Measurements from ENCODE around the gene NDUFV1. TPM values are rescaled to one million over a fixed set of nuclear protein-coding genes. Genes with fewer than 3 reads are reported as not detected.
"Not testable (repeated sequence)": the region's sequence is repeated elsewhere in the genome, so short reads cannot be mapped to it uniquely, and the experiment has no call there.

The NDUFV1 gene
- total RNA-seq, 2 experiments from 2014 or later: 347 to 356 TPM

- H3K4me3 Mint-ChIP-seq; H3K36me3 Mint-ChIP-seq (ENCODE audit: low read depth); H3K9me3 Mint-ChIP-seq; H3K27me3 Mint-ChIP-seq (ENCODE audit: low read depth); intact Hi-C loops (cut with micrococcal nuclease); H3K27ac Mint-ChIP-seq; H3K4me1 Mint-ChIP-seq (ENCODE audit: low read depth); DNase-seq: not testable (repeated sequence)
- CTCF ChIA-PET: interaction anchor here (0.6 kb wide), 1 partner anchor 43 kb away, joined by 3 read pairs; no protein-coding TSS in a partner anchor
These were observed 54.0 kb downstream of the NDUFV1 start for GRCh38 chr11:67660752-67661151.

Other genes starting within 250 kb of the NDUFV1 start
- gene CLCF1, start 233.3 kb upstream of the NDUFV1 start, total RNA-seq: not detected
- 10 to 100 TPM; 29.5 to 30.7 TPM for gene RAD9A, start 214.9 kb upstream of the NDUFV1 start, total RNA-seq
- 100 to 1,000 TPM; 202 to 204 TPM for gene PPP1CA, start 205.1 kb upstream of the NDUFV1 start, total RNA-seq
- gene TBC1D10C, start 202.9 kb upstream of the NDUFV1 start, total RNA-seq: 10 to 100 TPM; 73.7 to 81.4 TPM
- 1 to 10 TPM in 1 of 2 experiments, under 1 TPM in 1; 0.91 to 2.0 TPM for gene CARNS1, start 191.3 kb upstream of the NDUFV1 start, total RNA-seq
- gene RPS6KB2, start 178.4 kb upstream of the NDUFV1 start, total RNA-seq: 10 to 100 TPM; 50.7 to 51.2 TPM
- gene PTPRCAP, start 169.3 kb upstream of the NDUFV1 start, total RNA-seq: 10 to 100 TPM; 56.8 to 62.4 TPM
- 100 to 1,000 TPM; 298 to 305 TPM for gene CORO1B, start 163.5 kb upstream of the NDUFV1 start, total RNA-seq
- not detected for gene GPR152, start 154.2 kb upstream of the NDUFV1 start, total RNA-seq
- 1 to 10 TPM; 1.4 to 2.3 TPM for gene CABP4, start 151.6 kb upstream of the NDUFV1 start, total RNA-seq
- 10 to 100 TPM; 52.6 to 56.1 TPM for gene TMEM134, start 137.7 kb upstream of the NDUFV1 start, total RNA-seq
- gene AIP, start 123.9 kb upstream of the NDUFV1 start, total RNA-seq: 100 to 1,000 TPM; 163 to 166 TPM
- 100 to 1,000 TPM; 112 to 127 TPM for gene PITPNM1, start 101.6 kb upstream of the NDUFV1 start, total RNA-seq
- gene CDK2AP2, start 98.8 kb upstream of the NDUFV1 start, total RNA-seq: 10 to 100 TPM; 53.7 to 55.1 TPM
- not detected for gene CABP2, start 83.5 kb upstream of the NDUFV1 start, total RNA-seq
- 100 to 1,000 TPM; 398 to 403 TPM for gene GSTP1, start 23.1 kb upstream of the NDUFV1 start, total RNA-seq
- 10 to 100 TPM; 29.7 to 30.4 TPM for gene NUDT8, start 23.0 kb downstream of the NDUFV1 start, total RNA-seq
- gene TBX10, start 32.8 kb downstream of the NDUFV1 start, total RNA-seq: not detected
- not detected for gene ACY3, start 43.8 kb downstream of the NDUFV1 start, total RNA-seq
- not detected for gene ALDH3B2, start 67.7 kb downstream of the NDUFV1 start, total RNA-seq

All from activated naive CD4-positive, alpha-beta T cell treated with anti-CD3 and anti-CD28 coated beads for 36 hours (primary cell).